IMR-90 (cell line): Measurements from ENCODE around the gene CDK14. TPM values are rescaled to one million over a fixed set of nuclear protein-coding genes. Genes with fewer than 3 reads are reported as not detected.

Source experiments
- ATAC-seq: fragments of 200-7000 bp; cut with Tn5 transposase; 2 replicates; pipeline ENCODE4 v1.9.1; 2020; ENCODE audit warnings: low read depth, mild to moderate bottlenecking, moderate library complexity
- BruUV-seq: library from RNA; stranded (reverse); fragments of 400-500 nt; replicated peaks from 2 replicates; lab custom pipeline; 2021; lab: Mats Ljungman, UMichigan
- CTCF ChIA-PET: fragments of 300-600 bp; formaldehyde crosslinking; extraction: SDS; loops from one replicate; lab custom pipeline; 2021; ENCODE audit warnings: antibody characterized with exemption; lab: Yijun Ruan, JAX
- POLR2A ChIA-PET: fragments of 300-600 bp; sonication (Branson Sonifier 250); formaldehyde crosslinking; loops from one replicate; lab custom pipeline; 2022; ENCODE audit warnings: antibody characterized with exemption; ENCODE audit not compliant: unreplicated experiment; lab: Charles Lee
- DNase-seq: peaks from one replicate; pipeline ENCODE4 v3.0.0; 2013
- H2AFZ ChIP-seq: replicated peaks from 2 replicates; pipeline ENCODE3; 2013; ENCODE audit warnings: low read length, mild to moderate bottlenecking; ENCODE audit not compliant: poor library complexity
- H2AK5ac ChIP-seq: 2 replicates; pipeline ENCODE4 v1.6.1; 2013; ENCODE audit warnings: low read depth, low read length, inconsistent platforms
- H2AK9ac ChIP-seq: replicated peaks from 2 replicates; pipeline ENCODE3; 2013; ENCODE audit warnings: mild to moderate bottlenecking, low read depth, low read length, moderate library complexity; ENCODE audit not compliant: poor library complexity
- H2BK120ac ChIP-seq: 2 replicates; pipeline ENCODE4 v1.6.1; 2013; ENCODE audit warnings: low read depth, low read length, inconsistent platforms
- H2BK15ac ChIP-seq: 3 replicates; pipeline ENCODE4 v1.6.1; 2013; ENCODE audit warnings: low read depth, low read length, inconsistent platforms
- H2BK20ac ChIP-seq: 2 replicates; pipeline ENCODE4 v1.6.1; 2013; ENCODE audit warnings: low read depth, mild to moderate bottlenecking, inconsistent platforms, low read length, moderate library complexity
- H2BK5ac ChIP-seq: 2 replicates; pipeline ENCODE4 v1.6.1; 2013; ENCODE audit warnings: mild to moderate bottlenecking, low read depth, low read length, inconsistent platforms; ENCODE audit not compliant: poor library complexity, severe bottlenecking
- H3K14ac ChIP-seq: replicated peaks from 2 replicates; pipeline ENCODE4 v1.6.1; 2013; ENCODE audit warnings: low read depth, low read length, inconsistent platforms
- H3K18ac ChIP-seq: 2 replicates; pipeline ENCODE4 v1.6.1; 2013; ENCODE audit warnings: low read depth, low read length, control low read depth
- H3K23ac ChIP-seq: 2 replicates; pipeline ENCODE4 v1.6.1; 2013; ENCODE audit warnings: low read depth, low read length, inconsistent platforms
- H3K27ac ChIP-seq: 2 replicates; pipeline ENCODE4 v1.5.1; 2013; ENCODE audit warnings: mild to moderate bottlenecking, control low read depth, low read length; ENCODE audit not compliant: insufficient read depth
- H3K27me3 ChIP-seq: 2 replicates; pipeline ENCODE4 v1.6.1; 2013; ENCODE audit warnings: low read length; ENCODE audit not compliant: control insufficient read depth, insufficient read depth
- H3K36me3 ChIP-seq: 2 replicates; pipeline ENCODE4 v1.6.1; 2013; ENCODE audit warnings: low read length, mixed read lengths; ENCODE audit not compliant: control insufficient read depth, insufficient read depth
- H3K4ac ChIP-seq: 2 replicates; pipeline ENCODE4 v1.6.1; 2013; ENCODE audit warnings: low read depth, low read length, inconsistent platforms
- H3K4me1 ChIP-seq: 2 replicates; pipeline ENCODE4 v1.6.1; 2013; ENCODE audit warnings: low read length, mixed read lengths; ENCODE audit not compliant: control insufficient read depth, insufficient read depth
- H3K4me2 ChIP-seq: 2 replicates; pipeline ENCODE4 v1.6.1; 2013; ENCODE audit warnings: low read depth, mild to moderate bottlenecking, control low read depth, low read length, moderate library complexity
- H3K4me3 ChIP-seq: 2 replicates; pipeline ENCODE4 v1.5.1; 2013; ENCODE audit warnings: low read depth, mild to moderate bottlenecking, control low read depth, low read length, moderate library complexity; ENCODE audit not compliant: insufficient read depth
- H3K56ac ChIP-seq: 2 replicates; pipeline ENCODE4 v1.6.1; 2013; ENCODE audit warnings: low read length, inconsistent platforms; ENCODE audit not compliant: insufficient read depth; ENCODE audit errors: extremely low read depth
- H3K79me1 ChIP-seq, 2 experiments: 2 replicates each; pipeline ENCODE4 v1.6.1; 2013; ENCODE audit warnings: low read length in 2 of 2, inconsistent platforms in 1 of 2, low read depth in 1 of 2
- H3K9ac ChIP-seq: 2 replicates; pipeline ENCODE4 v1.6.1; 2013; ENCODE audit warnings: low read depth, low read length, control low read depth
- H3K9me1 ChIP-seq: 2 replicates; pipeline ENCODE4 v1.6.1; 2013; ENCODE audit warnings: low read length, inconsistent platforms; ENCODE audit not compliant: insufficient read depth
- H3K9me3 ChIP-seq: 2 replicates; pipeline ENCODE4 v1.6.1; 2013; ENCODE audit warnings: low read length; ENCODE audit not compliant: control insufficient read depth, insufficient read depth
- H4K20me1 ChIP-seq: 2 replicates; pipeline ENCODE4 v1.6.1; 2013; ENCODE audit warnings: low read length, inconsistent platforms; ENCODE audit not compliant: insufficient read depth
- H4K5ac ChIP-seq: 2 replicates; pipeline ENCODE4 v1.6.1; 2013; ENCODE audit warnings: mild to moderate bottlenecking, low read depth, low read length, control low read depth
- H4K8ac ChIP-seq, 2 experiments: 2 replicates each; pipeline ENCODE4 v1.6.1; 2013; ENCODE audit warnings: low read depth in 2 of 2, low read length in 2 of 2, control low read depth in 1 of 2, inconsistent platforms in 1 of 2
- H4K91ac ChIP-seq: 2 replicates; pipeline ENCODE4 v1.6.1; 2013; ENCODE audit warnings: low read depth, low read length, inconsistent platforms; ENCODE audit not compliant: insufficient read depth
- FOS ChIP-seq: fragments of 150-350 bp; IDR thresholded peaks from 2 replicates; pipeline ENCODE4 v1.6.1; 2016; ENCODE audit warnings: low read depth, low read length
- MAFK ChIP-seq: IDR thresholded peaks from 2 replicates; pipeline ENCODE4 v1.6.1; 2012; ENCODE audit warnings: low read depth, low read length, improper control_type of control experiment
- MAZ ChIP-seq: IDR thresholded peaks from 2 replicates; pipeline ENCODE4 v1.6.1; 2012; ENCODE audit warnings: low read depth, mild to moderate bottlenecking, low read length, improper control_type of control experiment, moderate library complexity, borderline replicate concordance
- RCOR1 ChIP-seq: IDR thresholded peaks from 2 replicates; pipeline ENCODE4 v1.6.1; 2012; ENCODE audit warnings: mild to moderate bottlenecking, low read length, improper control_type of control experiment; ENCODE audit not compliant: insufficient replicate concordance
- WGBS, 2 experiments: methylation state at CpG; one replicate each; pipeline versions ENCODE4 v1.1.5 to v1.1.7; 2013; ENCODE audit warnings: missing lambda C conversion rate in 2 of 2; ENCODE audit not compliant: insufficient read length in 1 of 2; ENCODE audit errors: extremely low coverage in 2 of 2; 5-methylcytosine and 5-hydroxymethylcytosine counted together
- dilution Hi-C: fragments of 300-500 bp; cut with HindIII; formaldehyde crosslinking; loops from one replicate; pipeline ENCODE4 v1.14.3; 2018; ENCODE audit warnings: low sequenced_read_pairs; ENCODE audit not compliant: unreplicated experiment
- in situ Hi-C: fragments of 300-500 bp; cut with MboI; formaldehyde crosslinking; loops from 3 replicates; pipeline ENCODE4 v1.14.3; 2019; ENCODE audit warnings: low sequenced_read_pairs, inconsistent platforms, mixed read lengths
- intact Hi-C: fragments of 100-400 bp; cut with micrococcal nuclease; formaldehyde crosslinking; loops from 2 replicates; pipeline ENCODE4 v1.10.0; 2022
- polyA plus RNA-seq, 3 experiments: library from polyadenylated mRNA; depleted of rRNA; stranded (reverse); fragments of >200 nt; gene quantifications; 2 replicates each; pipeline ENCODE4 v1.2.3, GENCODE V29; 2012; ENCODE audit warnings: low replicate concordance in 1 of 3
- total RNA-seq: library from RNA; depleted of rRNA; stranded (reverse); fragments of >200 nt; gene quantifications from 2 replicates; pipeline ENCODE4 v1.2.3, GENCODE V29; 2012

Gene CDK14
- total and polyA plus RNA-seq, 2 of the 4 experiments (the other 2 are of a cell fraction): 10.1 to 29.6 TPM

GRCh38 chr7:90755041-90755440 lies 158.9 kb downstream of the CDK14 start:
- dilution Hi-C loops (no loop called here), intact Hi-C loops (no loop called here), in situ Hi-C loops (no loop called here)
- WGBS, 2 experiments: no CpG with 5 or more reads among the region's 3 CpGs
- H2BK15ac ChIP-seq: no peak overlapping the region
- CTCF ChIA-PET: interaction anchor here (0.5 kb wide), 1 partner anchor 317 kb away, joined by 3 read pairs; no protein-coding TSS in a partner anchor
- H3K4me1 ChIP-seq: no peaks in the 10 kb centered on the region; the same call in 1 of the 2 replicates
- H3K4me2 ChIP-seq: no peak overlapping the region
- H2BK20ac ChIP-seq: no peak overlapping the region
- no peak for ATAC-seq
- H2BK5ac ChIP-seq: no peak overlapping the region
- POLR2A ChIA-PET: no interaction called here
- H3K14ac ChIP-seq: no peak overlapping the region
- H3K36me3 ChIP-seq: no peaks in the 10 kb centered on the region
- no peak overlapping the region for H3K23ac ChIP-seq
- no peak overlapping the region for H3K4ac ChIP-seq
- no peak overlapping the region for H3K18ac ChIP-seq
- H3K27ac ChIP-seq: no peak overlapping the region
- no peak overlapping the region for H3K9ac ChIP-seq
- H2AK5ac ChIP-seq: no peak overlapping the region
- H2AFZ ChIP-seq: no peak overlapping the region
- H4K5ac ChIP-seq: no peak overlapping the region
- no peaks in the 10 kb centered on the region for H4K20me1 ChIP-seq
- no peak overlapping the region for H2BK120ac ChIP-seq
- DNase-seq: no peak
- H3K9me1 ChIP-seq: no peaks in the 10 kb centered on the region; the same call in 1 of the 2 replicates
- H3K56ac ChIP-seq: no peak overlapping the region
- H3K27me3 ChIP-seq: no peaks in the 10 kb centered on the region
- no TSS peak for BruUV-seq
- no peak for TF ChIP-seq FOS
- no peak for TF ChIP-seq MAZ
- no peak for TF ChIP-seq RCOR1
- TF ChIP-seq MAFK: no peak
- peaks cover 0 to 9% of the 10 kb centered on the region in 2 experiments; a peak in 3 of 4 replicates for H3K79me1 ChIP-seq
- no peaks in the 10 kb centered on the region for H3K9me3 ChIP-seq
- H2AK9ac ChIP-seq: no peak overlapping the region
- no peak overlapping the region for H4K91ac ChIP-seq
- H4K8ac ChIP-seq: no peak overlapping the region
- no peak overlapping the region for H3K4me3 ChIP-seq
